GM19043 (cell line): ENCODE data around the gene GOLGA8B.
"Not testable (repeated sequence)": the region's sequence is repeated elsewhere in the genome, so short reads cannot be mapped to it uniquely, and the experiment has no call there.

Source experiments
- ATAC-seq: cut with Tn5 transposase; IDR thresholded peaks from one replicate; pipeline ENCODE4 v1.9.1; 2021; ENCODE audit warnings: low read depth; ENCODE audit not compliant: unreplicated experiment

GOLGA8B gene

DNA sequence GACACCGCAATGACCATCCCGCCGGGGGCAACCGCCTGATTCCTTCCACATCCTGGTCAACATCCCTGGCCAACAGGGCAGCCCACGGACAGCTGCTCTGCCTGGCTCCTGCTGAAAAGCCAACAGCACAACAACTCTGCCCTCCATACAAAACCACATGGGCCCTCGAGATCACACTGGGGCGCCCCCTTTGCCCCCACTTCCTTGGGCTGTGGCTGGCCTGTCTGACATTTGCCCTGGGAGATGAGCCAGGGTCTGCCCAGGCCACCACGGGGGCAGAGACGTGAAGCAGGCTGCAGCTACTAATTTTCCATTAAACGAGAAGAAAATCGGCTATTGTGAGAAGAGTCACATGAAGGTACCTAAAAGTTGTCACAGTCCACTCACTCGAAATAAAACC, 16.3 kb downstream of the GOLGA8B start:
- ATAC-seq = not testable (repeated sequence)

DNA sequence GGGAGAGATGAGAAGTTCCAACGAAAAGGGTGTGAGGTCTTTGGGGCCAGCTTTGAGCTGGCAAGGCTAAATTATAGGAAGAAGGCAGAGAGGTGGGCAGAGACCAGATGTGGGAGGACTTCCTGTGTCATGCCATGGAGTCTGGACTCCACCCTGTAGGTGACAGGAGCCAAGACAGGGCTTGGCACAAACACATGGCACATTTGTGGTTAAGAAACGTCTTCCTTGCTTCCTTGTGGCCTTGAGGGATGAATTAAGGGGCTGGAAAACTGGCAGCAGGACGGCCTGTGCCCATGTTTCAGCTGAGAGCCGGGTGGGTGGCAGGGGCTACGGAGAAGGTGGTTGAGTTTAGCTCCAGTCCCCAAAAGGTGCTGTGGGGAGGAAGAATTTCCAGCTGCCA, 18.7 kb downstream of the GOLGA8B start:
- ATAC-seq = not testable (repeated sequence)

DNA sequence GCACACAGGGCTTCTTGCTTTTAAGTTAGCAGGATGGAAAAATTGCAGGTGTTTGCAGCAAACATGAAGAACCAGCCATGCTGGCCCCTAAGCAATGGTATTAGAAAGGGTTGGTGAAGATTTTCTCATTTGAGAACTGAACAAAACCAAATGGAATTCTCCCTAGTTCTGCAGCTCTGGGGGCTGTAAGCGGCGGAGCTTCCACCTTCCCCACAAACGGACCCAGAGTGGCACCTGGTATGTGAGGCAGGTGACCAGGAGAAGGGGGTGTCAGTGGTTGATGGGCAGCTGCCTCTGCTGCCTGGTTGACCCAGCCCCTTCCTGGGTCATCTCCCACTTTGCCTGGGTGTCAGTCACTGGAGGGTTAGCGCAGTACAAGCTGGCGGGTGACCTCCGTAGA, 22.6 kb downstream of the GOLGA8B start:
- not testable (repeated sequence) for ATAC-seq

DNA sequence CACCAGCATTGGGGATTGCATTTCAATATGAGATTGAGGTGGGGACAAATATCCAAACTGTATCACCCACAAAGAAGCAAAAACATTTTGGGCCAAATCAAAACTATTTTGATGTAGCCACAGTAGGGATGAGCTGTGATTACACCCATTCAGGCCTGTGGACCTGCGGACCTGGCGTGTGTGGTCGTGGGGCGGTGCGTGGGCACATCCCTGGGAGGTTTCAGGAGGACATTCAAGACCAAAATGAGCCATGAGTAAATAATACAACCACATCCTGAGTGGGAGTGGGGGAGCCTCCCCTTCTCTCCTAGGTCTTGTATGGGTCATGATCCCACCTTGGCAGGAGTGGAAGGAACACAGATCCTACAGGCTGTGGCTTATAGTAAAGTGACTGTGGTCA, 23.7 kb downstream of the GOLGA8B start:
- not testable (repeated sequence) for ATAC-seq

DNA sequence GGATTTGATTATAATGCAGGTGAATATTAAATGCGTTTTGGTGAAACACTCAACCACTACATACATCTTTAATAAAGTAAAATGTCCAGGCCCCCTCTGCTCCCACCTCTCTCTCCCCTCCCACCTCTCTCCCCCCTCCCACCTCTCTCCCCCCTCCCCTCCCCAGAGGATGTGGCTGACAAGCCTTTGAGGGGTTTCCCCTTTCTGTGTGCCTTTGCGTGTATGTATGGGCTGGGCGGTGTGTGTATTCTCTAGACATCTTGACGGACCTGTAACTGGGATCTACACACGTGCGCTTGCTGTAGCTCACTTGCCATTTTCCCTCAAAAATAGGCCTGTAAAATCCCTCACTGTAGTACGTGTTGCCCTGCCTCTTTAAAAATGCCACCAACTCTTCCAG, 28.3 kb downstream of the GOLGA8B start:
- not testable (repeated sequence) for ATAC-seq

DNA sequence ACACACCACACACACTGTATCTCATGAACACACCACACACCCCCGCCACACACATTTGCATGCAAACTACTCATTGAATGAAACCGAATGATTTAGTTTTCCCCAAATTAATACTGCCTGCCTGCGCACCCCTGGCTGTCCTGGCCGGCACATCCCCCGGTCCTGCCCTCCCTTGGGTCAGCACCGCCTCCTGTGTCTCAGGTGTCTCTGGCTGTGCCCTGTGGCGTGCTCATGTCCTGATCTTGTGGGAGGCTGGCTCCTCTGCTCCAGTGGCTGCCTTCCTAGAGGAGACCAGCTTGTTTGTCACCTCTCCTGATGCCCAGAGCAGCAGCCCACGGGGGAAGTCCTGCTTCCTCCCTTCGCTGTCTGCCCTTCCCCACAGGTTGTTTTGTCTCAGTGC, 28.7 kb downstream of the GOLGA8B start:
- ATAC-seq = not testable (repeated sequence)

DNA sequence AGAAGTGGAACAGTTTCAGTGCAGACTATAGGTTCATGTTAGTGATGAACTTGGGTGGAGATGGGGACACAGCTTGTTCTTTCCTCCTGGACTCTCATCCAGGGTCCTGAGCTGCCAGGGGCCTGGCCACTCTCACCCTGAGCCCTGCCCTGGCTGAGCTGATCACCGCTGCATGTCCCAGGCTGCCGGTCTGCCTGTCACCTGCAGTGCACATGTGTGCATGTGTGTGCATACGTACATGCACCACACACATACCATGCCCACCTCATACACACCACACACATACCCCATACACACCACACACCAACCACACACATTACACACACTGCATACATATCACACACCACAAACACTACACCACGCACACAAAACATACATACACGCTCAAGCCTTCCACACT, 29.3 kb downstream of the GOLGA8B start:
- ATAC-seq = not testable (repeated sequence)

DNA sequence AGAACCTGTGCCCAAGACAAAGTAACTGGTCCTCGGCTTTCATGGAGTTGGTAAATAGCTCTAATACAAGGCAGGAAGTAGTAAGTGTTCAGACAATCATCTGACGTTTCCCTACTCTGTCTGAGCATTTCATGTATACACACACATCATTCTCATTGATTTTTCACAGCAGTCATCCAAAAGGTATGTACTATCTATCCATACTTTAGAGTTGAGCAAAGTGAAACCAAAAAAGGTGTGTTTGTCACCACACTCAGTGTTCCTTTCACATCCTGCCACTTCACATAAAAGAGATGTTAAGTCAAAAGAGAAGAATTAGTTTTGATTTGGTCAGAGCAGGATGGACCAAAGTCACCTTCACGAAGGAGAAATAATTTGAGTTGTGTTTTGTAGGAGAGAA, 33.3 kb downstream of the GOLGA8B start:
- ATAC-seq = peak; percentile 39

DNA sequence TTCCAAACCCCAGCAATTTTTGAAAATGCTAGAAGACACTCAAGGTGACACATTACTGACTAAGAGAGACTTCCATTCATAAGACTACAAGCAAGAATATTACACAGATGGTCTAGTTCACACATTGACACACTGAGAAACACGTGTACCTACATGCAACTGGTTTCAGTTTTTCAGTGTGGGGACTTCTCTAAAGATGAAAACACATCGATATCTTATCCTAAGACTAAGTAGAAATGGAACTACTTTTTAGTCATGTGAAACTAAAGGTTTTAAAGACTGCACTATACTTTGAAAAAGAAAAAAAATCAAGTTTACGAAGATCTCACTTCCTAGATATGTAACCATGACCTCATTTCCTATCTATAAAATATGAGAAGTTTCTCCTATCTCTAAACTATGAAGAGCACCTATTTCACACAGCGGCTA, 34.1 kb downstream of the GOLGA8B start:
- peak; percentile 60 for ATAC-seq

DNA sequence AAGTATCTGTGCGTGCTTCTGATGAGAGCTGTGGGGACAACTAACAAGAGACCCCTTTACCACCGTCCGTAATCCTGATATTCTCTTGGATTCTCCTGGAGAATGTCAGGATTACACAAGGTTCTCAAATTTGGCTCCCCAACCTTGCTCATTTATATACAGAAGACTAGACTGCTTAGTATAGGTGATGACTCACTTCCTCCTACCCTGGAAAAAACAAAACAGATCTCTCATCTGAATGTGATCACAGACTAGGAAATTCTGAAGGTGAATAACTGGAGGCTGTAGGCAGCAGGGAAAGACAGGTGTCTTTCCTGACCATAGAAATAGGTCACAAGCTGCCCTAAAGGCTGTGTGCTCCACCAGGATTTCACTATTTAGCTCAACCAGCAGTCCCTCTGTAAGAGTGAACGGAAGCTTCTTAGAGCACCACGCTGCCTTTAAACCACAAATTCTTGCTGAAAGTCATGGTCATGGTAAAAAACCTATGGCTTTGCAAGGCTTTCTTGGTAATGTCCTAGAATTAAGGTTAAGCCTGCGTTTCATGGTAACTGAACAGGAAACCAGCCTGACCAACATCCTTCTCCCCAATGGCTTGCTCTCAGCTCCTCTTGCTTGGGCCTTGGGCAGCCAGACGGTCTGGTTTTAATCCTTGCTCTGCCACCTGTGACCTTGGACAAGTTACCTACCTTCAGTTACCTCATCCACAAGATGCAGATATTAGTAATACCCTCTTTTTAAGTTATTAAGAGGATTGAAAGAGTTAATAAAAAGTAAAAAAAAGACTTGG, 39.4 kb downstream of the GOLGA8B start:
- ATAC-seq = not testable (repeated sequence)

DNA sequence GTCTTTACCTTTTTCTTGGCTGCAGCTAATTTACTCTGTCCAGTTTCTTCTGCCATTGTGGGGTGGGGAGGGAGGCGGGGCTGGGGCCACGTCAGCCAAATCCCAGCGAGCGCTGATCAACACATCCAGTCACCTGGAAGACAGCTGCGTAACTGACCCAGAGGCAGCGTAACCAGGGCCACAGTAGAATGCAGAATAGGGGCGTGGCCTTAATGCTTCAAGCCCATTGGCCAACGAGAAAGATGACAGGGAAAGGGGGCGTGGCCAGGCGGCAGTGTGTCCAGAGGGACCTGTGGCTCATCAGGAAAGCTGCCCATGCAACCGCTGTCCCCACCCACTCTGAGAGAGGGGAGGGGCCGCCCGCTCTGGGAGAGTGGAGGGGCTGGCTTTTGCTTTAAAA, 47.6 kb downstream of the GOLGA8B start:
- not testable (repeated sequence) for ATAC-seq
